ENCODE measurements around the gene TTBK2. TPM values are rescaled to one million over a fixed set of nuclear protein-coding genes. Genes with fewer than 3 reads are reported as not detected.

The TTBK2 gene
- polyA plus RNA-seq, 1 donor from 2014 or later: 15.2 TPM

DNA sequence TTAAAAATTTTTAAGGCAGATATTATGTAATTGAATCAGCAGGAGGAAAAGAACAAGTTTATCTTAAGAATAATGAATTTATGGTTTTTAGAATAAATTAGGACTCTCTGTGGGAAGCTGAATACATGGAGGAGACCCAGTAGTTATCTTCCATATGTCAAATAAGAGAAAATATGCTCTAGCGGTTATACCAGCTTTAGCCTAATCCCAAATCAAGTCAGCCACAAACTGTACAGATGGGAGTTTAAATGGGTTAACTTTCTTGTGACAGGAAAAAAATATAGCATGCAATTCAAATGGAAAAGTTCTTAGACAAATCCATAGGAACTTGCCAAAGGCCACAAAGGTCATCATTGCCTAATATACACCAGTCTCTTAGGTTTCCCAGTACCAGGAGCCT is 84.3 kb downstream of the TTBK2 start:
- Histone ChIP-seq H4K20me1 (ENCODE audit: insufficient read depth) (no peaks in the 10 kb centered on the region), H3K27ac (ENCODE audit: low read length) (no peak overlapping the region), H2AFZ (ENCODE audit: low read depth, low read length) (no peak overlapping the region), H3K9me2 (ENCODE audit: insufficient read depth, low read length) (no peaks in the 10 kb centered on the region), H3K9me3 (ENCODE audit: low read length) (no peaks in the 10 kb centered on the region), H3K36me3 (ENCODE audit: insufficient read depth, low read length) (no peaks in the 10 kb centered on the region), H3K79me2 (replicated peaks; ENCODE audit: insufficient read depth, low read length) (no peaks in the 10 kb centered on the region), H3K4me2 (ENCODE audit: low read length) (no peak overlapping the region), H3F3A (ENCODE audit: insufficient read depth, low read length, poor library complexity, severe bottlenecking) (no peaks in the 10 kb centered on the region), H3K9ac (ENCODE audit: low read length) (no peak overlapping the region), H3K27me3 (ENCODE audit: insufficient read depth, low read depth, low read length) (no peaks in the 10 kb centered on the region), H3K4me3 (ENCODE audit: low read length) (no peak overlapping the region)
- TF ChIP-seq EZH2 (IDR thresholded peaks at IDR 0.05; ENCODE audit: borderline replicate concordance, insufficient read depth, low read length, poor library complexity, severe bottlenecking): no peak
- no peak for TF ChIP-seq RAD21 (conservative IDR thresholded peaks at IDR 0.05)
- no peak for TF ChIP-seq EP300 (conservative IDR thresholded peaks at IDR 0.05; ENCODE audit: poor library complexity, severe bottlenecking)
- no peak for TF ChIP-seq TAF1 (IDR thresholded peaks at IDR 0.05; ENCODE audit: low read depth)
- no peak for TF ChIP-seq POLR2AphosphoS5 (IDR thresholded peaks at IDR 0.05)

DNA sequence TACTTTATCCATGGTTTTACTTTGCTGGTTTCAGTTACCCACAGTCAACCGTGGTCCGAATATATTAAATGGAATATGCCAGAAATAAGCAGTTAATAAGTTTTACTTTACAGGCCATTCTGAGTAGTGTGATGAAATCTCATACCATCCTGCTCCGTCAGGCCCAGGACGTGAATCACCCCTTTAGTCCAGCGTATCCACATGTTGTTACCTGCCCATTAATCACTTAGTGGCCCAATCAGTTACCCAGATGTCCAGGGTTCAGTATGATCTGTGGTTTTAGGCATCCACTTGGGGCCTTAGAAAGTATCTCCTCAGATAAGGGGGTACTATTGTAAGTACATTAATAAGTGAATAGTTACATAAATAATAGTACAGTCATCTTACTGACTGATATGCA is 88.0 kb downstream of the TTBK2 start:
- Histone ChIP-seq H3K4me3 (ENCODE audit: low read length) (no peak overlapping the region), H3K79me2 (replicated peaks; ENCODE audit: insufficient read depth, low read length) (no peaks in the 10 kb centered on the region), H3K27me3 (ENCODE audit: insufficient read depth, low read depth, low read length) (no peaks in the 10 kb centered on the region), H3F3A (ENCODE audit: insufficient read depth, low read length, poor library complexity, severe bottlenecking) (no peaks in the 10 kb centered on the region), H3K9me2 (ENCODE audit: insufficient read depth, low read length) (no peaks in the 10 kb centered on the region), H3K4me2 (ENCODE audit: low read length) (no peak overlapping the region), H3K9me3 (ENCODE audit: low read length) (no peaks in the 10 kb centered on the region), H2AFZ (ENCODE audit: low read depth, low read length) (no peak overlapping the region), H3K36me3 (ENCODE audit: insufficient read depth, low read length) (no peaks in the 10 kb centered on the region), H4K20me1 (ENCODE audit: insufficient read depth) (no peaks in the 10 kb centered on the region), H3K27ac (ENCODE audit: low read length) (no peak overlapping the region), H3K9ac (ENCODE audit: low read length) (no peak overlapping the region)
- TF ChIP-seq POLR2AphosphoS5 (IDR thresholded peaks at IDR 0.05) (no peak), EP300 (conservative IDR thresholded peaks at IDR 0.05; ENCODE audit: poor library complexity, severe bottlenecking) (no peak), TAF1 (IDR thresholded peaks at IDR 0.05; ENCODE audit: low read depth) (no peak), EZH2 (IDR thresholded peaks at IDR 0.05; ENCODE audit: borderline replicate concordance, insufficient read depth, low read length, poor library complexity, severe bottlenecking) (no peak), MXI1 (conservative IDR thresholded peaks at IDR 0.05; ENCODE audit: poor library complexity, severe bottlenecking) (no peak), SMC3 (conservative IDR thresholded peaks at IDR 0.05; ENCODE audit: poor library complexity) (no peak), RAD21 (conservative IDR thresholded peaks at IDR 0.05) (no peak)
- TF ChIP-seq, protein P1, sequence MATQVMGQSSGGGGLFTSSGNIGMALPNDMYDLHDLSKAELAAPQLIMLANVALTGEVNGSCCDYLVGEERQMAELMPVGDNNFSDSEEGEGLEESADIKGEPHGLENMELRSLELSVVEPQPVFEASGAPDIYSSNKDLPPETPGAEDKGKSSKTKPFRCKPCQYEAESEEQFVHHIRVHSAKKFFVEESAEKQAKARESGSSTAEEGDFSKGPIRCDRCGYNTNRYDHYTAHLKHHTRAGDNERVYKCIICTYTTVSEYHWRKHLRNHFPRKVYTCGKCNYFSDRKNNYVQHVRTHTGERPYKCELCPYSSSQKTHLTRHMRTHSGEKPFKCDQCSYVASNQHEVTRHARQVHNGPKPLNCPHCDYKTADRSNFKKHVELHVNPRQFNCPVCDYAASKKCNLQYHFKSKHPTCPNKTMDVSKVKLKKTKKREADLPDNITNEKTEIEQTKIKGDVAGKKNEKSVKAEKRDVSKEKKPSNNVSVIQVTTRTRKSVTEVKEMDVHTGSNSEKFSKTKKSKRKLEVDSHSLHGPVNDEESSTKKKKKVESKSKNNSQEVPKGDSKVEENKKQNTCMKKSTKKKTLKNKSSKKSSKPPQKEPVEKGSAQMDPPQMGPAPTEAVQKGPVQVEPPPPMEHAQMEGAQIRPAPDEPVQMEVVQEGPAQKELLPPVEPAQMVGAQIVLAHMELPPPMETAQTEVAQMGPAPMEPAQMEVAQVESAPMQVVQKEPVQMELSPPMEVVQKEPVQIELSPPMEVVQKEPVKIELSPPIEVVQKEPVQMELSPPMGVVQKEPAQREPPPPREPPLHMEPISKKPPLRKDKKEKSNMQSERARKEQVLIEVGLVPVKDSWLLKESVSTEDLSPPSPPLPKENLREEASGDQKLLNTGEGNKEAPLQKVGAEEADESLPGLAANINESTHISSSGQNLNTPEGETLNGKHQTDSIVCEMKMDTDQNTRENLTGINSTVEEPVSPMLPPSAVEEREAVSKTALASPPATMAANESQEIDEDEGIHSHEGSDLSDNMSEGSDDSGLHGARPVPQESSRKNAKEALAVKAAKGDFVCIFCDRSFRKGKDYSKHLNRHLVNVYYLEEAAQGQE (IDR thresholded peaks at IDR 0.05; ENCODE audit: borderline replicate concordance): no peak
- TF ChIP-seq, protein P2, sequence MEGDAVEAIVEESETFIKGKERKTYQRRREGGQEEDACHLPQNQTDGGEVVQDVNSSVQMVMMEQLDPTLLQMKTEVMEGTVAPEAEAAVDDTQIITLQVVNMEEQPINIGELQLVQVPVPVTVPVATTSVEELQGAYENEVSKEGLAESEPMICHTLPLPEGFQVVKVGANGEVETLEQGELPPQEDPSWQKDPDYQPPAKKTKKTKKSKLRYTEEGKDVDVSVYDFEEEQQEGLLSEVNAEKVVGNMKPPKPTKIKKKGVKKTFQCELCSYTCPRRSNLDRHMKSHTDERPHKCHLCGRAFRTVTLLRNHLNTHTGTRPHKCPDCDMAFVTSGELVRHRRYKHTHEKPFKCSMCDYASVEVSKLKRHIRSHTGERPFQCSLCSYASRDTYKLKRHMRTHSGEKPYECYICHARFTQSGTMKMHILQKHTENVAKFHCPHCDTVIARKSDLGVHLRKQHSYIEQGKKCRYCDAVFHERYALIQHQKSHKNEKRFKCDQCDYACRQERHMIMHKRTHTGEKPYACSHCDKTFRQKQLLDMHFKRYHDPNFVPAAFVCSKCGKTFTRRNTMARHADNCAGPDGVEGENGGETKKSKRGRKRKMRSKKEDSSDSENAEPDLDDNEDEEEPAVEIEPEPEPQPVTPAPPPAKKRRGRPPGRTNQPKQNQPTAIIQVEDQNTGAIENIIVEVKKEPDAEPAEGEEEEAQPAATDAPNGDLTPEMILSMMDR (IDR thresholded peaks at IDR 0.05; ENCODE audit: poor library complexity, severe bottlenecking): no peak
